GM12891 (cell line): ENCODE data around the gene LTB. TPM values are rescaled to one million over a fixed set of nuclear protein-coding genes. Genes with fewer than 3 reads are reported as not detected.

ENCODE experiments used
- DNase-seq: peaks from one replicate; pipeline ENCODE4 v3.0.0; 2011; ENCODE audit warnings: low spot score; ENCODE audit not compliant: insufficient read length
- FAIRE-seq: peaks from 2 replicates; lab custom pipeline; 2011; peaks lifted over from hg19 to GRCh38; lab: Jason Lieb, UNC
- PAX5 ChIP-seq: IDR thresholded peaks from 2 replicates; pipeline ENCODE4 v1.6.1; 2011; ENCODE audit warnings: low read length, moderate library complexity, mild to moderate bottlenecking; ENCODE audit not compliant: insufficient read depth, severe bottlenecking
- POLR2A ChIP-seq: IDR thresholded peaks from 2 replicates; pipeline ENCODE4 v1.6.1; 2011; ENCODE audit warnings: low read depth, low read length, control low read depth
- POLR2AphosphoS5 ChIP-seq: IDR thresholded peaks from 2 replicates; pipeline ENCODE4 v1.6.1; 2011; ENCODE audit warnings: low read depth, low read length, control low read depth
- POU2F2 ChIP-seq: IDR thresholded peaks from 2 replicates; pipeline ENCODE4 v1.6.1; 2011; ENCODE audit warnings: low read depth, mild to moderate bottlenecking, control low read depth, low read length, moderate library complexity
- SPI1 ChIP-seq: IDR thresholded peaks from 2 replicates; pipeline ENCODE4 v1.6.1; 2011; ENCODE audit warnings: low read depth, low read length, control low read depth
- TAF1 ChIP-seq: IDR thresholded peaks from 2 replicates; pipeline ENCODE4 v1.6.1; 2011; ENCODE audit warnings: low read depth, low read length, control low read depth
- polyA plus RNA-seq: library from polyadenylated mRNA; unstranded; fragments of >200 nt; gene quantifications from one replicate; pipeline ENCODE4 v1.2.1, GENCODE V29; 2012; ENCODE audit warnings: low read depth, missing spikeins, inconsistent platforms; ENCODE audit not compliant: missing spikeins

Gene LTB, protein sequence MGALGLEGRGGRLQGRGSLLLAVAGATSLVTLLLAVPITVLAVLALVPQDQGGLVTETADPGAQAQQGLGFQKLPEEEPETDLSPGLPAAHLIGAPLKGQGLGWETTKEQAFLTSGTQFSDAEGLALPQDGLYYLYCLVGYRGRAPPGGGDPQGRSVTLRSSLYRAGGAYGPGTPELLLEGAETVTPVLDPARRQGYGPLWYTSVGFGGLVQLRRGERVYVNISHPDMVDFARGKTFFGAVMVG
- polyA plus RNA-seq, result 172 TPM

- DNase-seq (no peak), FAIRE-seq (peak; percentile 66)
- no peak for TF ChIP-seq PAX5
- TF ChIP-seq POLR2A, result peak; percentile 47; the same call in 1 of the 2 replicates
- TF ChIP-seq POLR2AphosphoS5, result peak; percentile 64; the same call in 1 of the 2 replicates
- TF ChIP-seq POU2F2, result no peak
- no peak for TF ChIP-seq TAF1
- no peak for TF ChIP-seq SPI1
Measured at GRCh38 chr6:31582230-31582643, at the start of gene LTB. Gene LTB (minus strand): TSS chr6:31582424. CDS start chr6:31582417, 7 bp downstream.

- TF ChIP-seq POLR2AphosphoS5 (0 out of 2 replicates have a peak, but pooled peaks have one; percentile 17), POLR2A (0 out of 2 replicates have a peak, but pooled peaks have one; percentile 11), SPI1 (no peak), PAX5 (no peak)
- no peak for DNase-seq
- no peak for FAIRE-seq
Measured at GRCh38 chr6:31631681-31632278, 49.6 kb upstream of the LTB start.

DNA sequence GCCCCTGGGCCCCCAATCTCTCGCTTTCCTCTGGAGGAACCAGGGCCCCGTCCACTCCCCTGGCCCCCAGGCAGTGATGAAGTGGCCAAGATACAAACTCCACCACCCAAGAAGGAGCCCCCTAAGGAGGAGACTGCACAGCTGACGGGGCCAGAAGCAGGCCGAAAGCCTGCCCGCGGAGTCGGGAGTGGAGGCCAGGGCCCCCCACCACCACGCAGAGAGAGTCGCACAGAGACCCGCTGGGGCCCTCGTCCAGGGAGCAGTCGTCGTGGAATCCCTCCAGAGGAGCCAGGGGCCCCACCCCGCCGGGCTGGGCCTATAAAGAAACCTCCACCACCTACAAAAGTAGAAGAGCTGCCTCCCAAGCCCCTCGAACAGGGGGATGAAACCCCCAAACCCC lies 49.0 kb upstream of the LTB start:
- FAIRE-seq (no peak), DNase-seq (no peak)
- TF ChIP-seq SPI1, result no peak
- TF ChIP-seq TAF1, result no peak
- TF ChIP-seq POLR2AphosphoS5, result no peak
- TF ChIP-seq POLR2A, result no peak

DNA sequence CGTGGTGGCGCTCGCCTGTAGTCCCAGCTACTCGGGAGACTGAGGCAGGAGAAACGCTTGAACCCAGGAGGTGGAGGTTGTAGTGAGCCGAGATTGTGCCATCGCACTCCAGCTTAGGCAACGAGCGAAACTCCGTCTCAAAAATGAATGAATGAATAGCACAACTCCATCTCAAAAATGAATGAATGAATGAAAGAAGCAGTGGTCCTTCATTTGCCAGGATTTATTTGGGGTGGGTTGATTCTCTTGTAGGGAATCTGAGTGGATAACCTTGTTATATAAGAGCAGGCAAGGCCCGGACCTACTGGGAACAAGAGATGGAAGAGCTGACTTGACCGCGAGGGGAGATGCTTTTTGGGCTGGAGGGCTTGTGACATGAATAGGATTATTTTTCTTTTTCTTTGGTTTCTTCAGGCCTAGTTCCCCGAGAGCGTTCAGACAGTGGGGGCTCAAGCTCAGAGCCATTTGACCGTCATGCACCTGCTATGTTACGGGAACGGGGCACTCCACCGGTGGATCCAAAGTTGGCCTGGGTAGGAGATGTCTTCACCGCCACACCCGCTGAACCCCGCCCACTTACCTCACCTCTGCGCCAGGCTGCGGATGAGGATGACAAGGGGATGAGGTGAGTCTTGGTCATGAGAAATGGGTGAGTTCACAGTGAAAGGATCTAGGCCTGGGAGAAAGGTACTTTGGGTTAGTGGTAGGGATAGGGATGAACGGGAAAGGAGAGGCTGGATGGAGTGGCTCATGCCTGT lies 48.1 kb upstream of the LTB start:
- DNase-seq (no peak), FAIRE-seq (no peak)
- TF ChIP-seq POLR2AphosphoS5 (0 out of 2 replicates have a peak, but pooled peaks have one; percentile 49), SPI1 (no peak), POU2F2 (0 out of 2 replicates have a peak, but pooled peaks have one; percentile 12)

DNA sequence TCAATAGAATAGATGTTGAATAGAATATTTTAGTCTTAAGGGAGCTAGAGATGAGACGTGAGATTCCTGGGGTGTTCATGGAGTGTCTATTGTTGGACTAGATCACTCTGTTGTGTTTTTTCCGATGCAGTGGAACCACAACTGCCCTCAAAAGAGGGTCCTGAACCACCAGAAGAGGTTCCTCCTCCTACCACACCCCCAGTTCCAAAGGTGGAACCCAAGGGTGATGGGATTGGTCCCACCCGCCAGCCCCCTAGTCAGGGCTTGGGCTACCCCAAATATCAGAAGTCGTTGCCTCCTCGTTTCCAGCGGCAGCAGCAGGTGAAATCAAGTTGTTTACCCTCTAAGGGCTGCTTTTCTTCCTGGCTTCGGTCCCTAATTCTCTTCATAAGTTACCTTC lies 46.8 kb upstream of the LTB start:
- FAIRE-seq (no peak), DNase-seq (no peak)
- TF ChIP-seq POLR2A (peak; percentile 49; the same call in 1 of the 2 replicates), POU2F2 (no peak)

- FAIRE-seq (no peak), DNase-seq (no peak)
- no peak for TF ChIP-seq POU2F2
- no peak for TF ChIP-seq TAF1
- TF ChIP-seq SPI1, result no peak
- no peak for TF ChIP-seq PAX5
- TF ChIP-seq POLR2AphosphoS5, result 0 out of 2 replicates have a peak, but pooled peaks have one; percentile 39
- TF ChIP-seq POLR2A, result peak; percentile 33; the same call in 1 of the 2 replicates
Measured at GRCh38 chr6:31627690-31628287, 45.6 kb upstream of the LTB start.

GRCh38 chr6:31626952-31627351 lies 44.7 kb upstream of the LTB start:
- DNase-seq (no peak), FAIRE-seq (no peak)
- TF ChIP-seq SPI1 (no peak), TAF1 (no peak), POLR2AphosphoS5 (no peak), POU2F2 (no peak), POLR2A (no peak), PAX5 (no peak)

GRCh38 chr6:31624070-31624469 lies 41.8 kb upstream of the LTB start:
- FAIRE-seq (no peak), DNase-seq (no peak)
- TF ChIP-seq POLR2AphosphoS5, result no peak
- no peak for TF ChIP-seq PAX5
- no peak for TF ChIP-seq SPI1
- no peak for TF ChIP-seq TAF1
- TF ChIP-seq POU2F2, result no peak
- TF ChIP-seq POLR2A, result no peak

GRCh38 chr6:31622684-31623091 lies 40.5 kb upstream of the LTB start:
- TF ChIP-seq POU2F2, result no peak
- no peak for TF ChIP-seq TAF1
- TF ChIP-seq SPI1, result no peak
- TF ChIP-seq POLR2AphosphoS5, result no peak
- TF ChIP-seq POLR2A, result no peak
- TF ChIP-seq PAX5, result no peak
- DNase-seq (no peak), FAIRE-seq (no peak)
